Gastroesophageal sphincter (tissue), 4 donors: ENCODE measurements around the gene POLR2L. TPM values are rescaled to one million over a fixed set of nuclear protein-coding genes. Genes with fewer than 3 reads are reported as not detected.
A peak's percentile ranks its signal among the peaks of the same experiment; 100 is the strongest.

Source experiments
- ATAC-seq: fragments of 150-250 bp; one replicate; pipeline ENCODE4 v1.9.1; 2016; ENCODE audit warnings: mild to moderate bottlenecking, moderate library complexity
- H3K27ac ChIP-seq, 4 donors: fragments of 200-600 bp; sonication (generic) in 3 of 4; 1 replicate in 3 of 4; 2 replicates in 1 of 4; pipeline ENCODE4 v1.5.1; 2016 to 2019
- H3K27me3 ChIP-seq: fragments of 200-600 bp; sonication (generic); one replicate; pipeline ENCODE4 v1.5.1; 2019
- H3K36me3 ChIP-seq, 2 donors: fragments of 200-600 bp; sonication (generic); one replicate each; pipeline ENCODE4 v1.5.1; 2019; ENCODE audit warnings: control low read depth in 1 of 2
- H3K4me1 ChIP-seq, 3 donors: fragments of 200-600 bp; sonication (generic); 1 replicate in 2 of 3; 2 replicates in 1 of 3; pipeline ENCODE4 v1.5.1; 2016 to 2019; ENCODE audit warnings: control low read depth in 2 of 3
- H3K4me3 ChIP-seq, 2 donors: fragments of 200-600 bp; sonication (generic); one replicate each; pipeline ENCODE4 v1.5.1; 2019; ENCODE audit warnings: mild to moderate bottlenecking in 1 of 2, moderate library complexity in 1 of 2
- H3K9me3 ChIP-seq, 3 donors: fragments of 200-600 bp; sonication (generic); one replicate each; pipeline ENCODE4 v1.5.1; 2017 to 2019; ENCODE audit warnings: control low read depth in 2 of 3
- EP300 ChIP-seq: sonication (generic); formaldehyde crosslinking; IDR thresholded peaks from one replicate; pipeline ENCODE4 v1.6.1; 2017; ENCODE audit warnings: antibody characterized with exemption, mild to moderate bottlenecking
- POLR2A ChIP-seq, 2 donors: fragments of 450-650 bp; IDR thresholded peaks; one replicate each; pipeline ENCODE4 v1.6.1; 2017; ENCODE audit warnings: antibody characterized with exemption in 2 of 2, mild to moderate bottlenecking in 2 of 2, moderate library complexity in 1 of 2
- POLR2AphosphoS5 ChIP-seq: sonication (generic); formaldehyde crosslinking; IDR thresholded peaks from one replicate; pipeline ENCODE4 v1.6.1; 2017; ENCODE audit warnings: antibody characterized with exemption
- WGBS, 2 donors: methylation state at CpG; one replicate each; pipeline ENCODE4 v1.1.5; 2018; ENCODE audit warnings: low coverage in 1 of 2; 5-methylcytosine and 5-hydroxymethylcytosine counted together
- total RNA-seq, 4 donors: library from RNA; depleted of rRNA; stranded (reverse); fragments of >200 nt; gene quantifications; one replicate each; pipeline ENCODE4 v1.1.0, GENCODE V29; 2016
- TF ChIP-seq, protein P1 (sequence below), 4 experiments: fragments of 200-600 bp in 2 of 4; fragments of 450-650 bp in 2 of 4; sonication (generic) in 1 of 4; IDR thresholded peaks; one replicate each; pipeline ENCODE4 v1.5.1; 2017 to 2019; ENCODE audit warnings: antibody characterized with exemption in 4 of 4, mild to moderate bottlenecking in 2 of 4, moderate library complexity in 2 of 4

Gene POLR2L
- total RNA-seq, 4 donors from 2014 or later: 65.5 to 86.0 (median 71.8) TPM

DNA sequence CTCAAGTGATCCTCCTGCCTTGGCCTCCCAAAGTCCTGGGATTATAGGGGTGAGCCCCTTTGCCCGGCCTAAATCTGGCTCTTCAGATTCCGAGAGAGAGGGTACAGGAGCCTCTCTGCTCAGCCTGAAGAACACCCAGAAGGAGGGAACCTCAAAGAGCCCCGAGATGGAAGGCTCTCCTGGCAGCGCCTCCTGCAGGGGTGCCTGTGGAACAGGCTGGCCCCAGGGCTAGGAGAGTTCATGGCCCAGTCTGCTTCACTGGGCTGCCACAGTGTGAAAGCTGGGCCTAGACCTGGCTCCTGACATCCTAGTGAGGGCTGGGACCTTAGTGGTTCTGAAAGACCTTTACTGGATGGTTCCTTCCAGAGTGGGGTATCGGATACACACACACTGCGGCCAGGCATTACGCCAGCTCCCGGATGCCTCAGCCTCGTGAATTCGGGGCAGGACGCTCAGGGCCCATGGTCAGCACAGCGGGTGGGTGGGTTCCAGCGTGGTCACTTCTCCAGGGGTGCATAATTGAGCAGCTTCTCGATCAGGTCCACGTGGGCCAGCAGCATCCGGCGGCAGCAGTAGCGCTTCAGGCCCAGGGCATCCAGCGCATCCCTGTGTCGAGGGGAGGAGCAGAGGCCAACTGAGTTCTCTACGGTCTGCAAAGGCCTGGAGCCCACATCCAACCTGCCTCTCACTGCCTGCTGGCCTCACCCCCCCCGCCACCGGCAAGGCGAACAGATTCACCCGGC, 2.3 kb downstream of the POLR2L start:
- no peak for ATAC-seq
- no peak for TF ChIP-seq EP300
- no peak for TF ChIP-seq POLR2AphosphoS5
- no peak for TF ChIP-seq POLR2A (IDR thresholded peaks at IDR 0.05)
- TF ChIP-seq, protein P1, sequence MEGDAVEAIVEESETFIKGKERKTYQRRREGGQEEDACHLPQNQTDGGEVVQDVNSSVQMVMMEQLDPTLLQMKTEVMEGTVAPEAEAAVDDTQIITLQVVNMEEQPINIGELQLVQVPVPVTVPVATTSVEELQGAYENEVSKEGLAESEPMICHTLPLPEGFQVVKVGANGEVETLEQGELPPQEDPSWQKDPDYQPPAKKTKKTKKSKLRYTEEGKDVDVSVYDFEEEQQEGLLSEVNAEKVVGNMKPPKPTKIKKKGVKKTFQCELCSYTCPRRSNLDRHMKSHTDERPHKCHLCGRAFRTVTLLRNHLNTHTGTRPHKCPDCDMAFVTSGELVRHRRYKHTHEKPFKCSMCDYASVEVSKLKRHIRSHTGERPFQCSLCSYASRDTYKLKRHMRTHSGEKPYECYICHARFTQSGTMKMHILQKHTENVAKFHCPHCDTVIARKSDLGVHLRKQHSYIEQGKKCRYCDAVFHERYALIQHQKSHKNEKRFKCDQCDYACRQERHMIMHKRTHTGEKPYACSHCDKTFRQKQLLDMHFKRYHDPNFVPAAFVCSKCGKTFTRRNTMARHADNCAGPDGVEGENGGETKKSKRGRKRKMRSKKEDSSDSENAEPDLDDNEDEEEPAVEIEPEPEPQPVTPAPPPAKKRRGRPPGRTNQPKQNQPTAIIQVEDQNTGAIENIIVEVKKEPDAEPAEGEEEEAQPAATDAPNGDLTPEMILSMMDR (IDR thresholded peaks at IDR 0.05): no peak
- no CpG with 5 or more reads among the region's 25 CpGs for WGBS, 2 donors
- Histone ChIP-seq H3K27ac (peak overlapping the region in 2 of 4 donors; percentile 44 to 92), H3K4me1 (peaks cover 6 to 88% (median 13%) of the 10 kb centered on the region in 3 donors), H3K36me3 (peaks cover 0 to 50% of the 10 kb centered on the region in 2 donors), H3K4me3 (peak overlapping the region in 1 of 2 donors; percentile 100), H3K27me3 (no peaks in the 10 kb centered on the region), H3K9me3 (no peaks in the 10 kb centered on the region)

DNA sequence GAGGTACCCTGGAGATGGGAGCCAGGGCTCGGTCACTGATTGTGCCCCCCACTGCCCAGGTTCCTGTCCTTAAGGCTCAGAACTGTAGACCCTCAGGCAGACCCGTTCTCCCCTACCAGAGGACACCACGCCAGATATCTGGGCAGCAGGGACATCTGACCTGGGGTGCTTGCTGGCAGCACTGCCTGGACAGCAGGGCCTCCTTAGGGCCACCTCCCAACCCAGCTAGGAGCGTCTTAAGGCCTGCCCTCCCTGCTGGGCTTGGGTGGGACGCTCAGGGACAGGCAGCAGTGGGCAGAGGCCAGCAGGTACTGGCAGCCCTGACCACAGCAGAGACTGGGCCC, 3.1 kb downstream of the POLR2L start:
- no peak overlapping the region for H3K4me3 ChIP-seq
- no peaks in the 10 kb centered on the region for H3K9me3 ChIP-seq
- TF ChIP-seq EP300: no peak
- TF ChIP-seq POLR2AphosphoS5: no peak
- TF ChIP-seq, protein P1 (IDR thresholded peaks at IDR 0.05): no peak
- no peak for TF ChIP-seq POLR2A (IDR thresholded peaks at IDR 0.05)
- H3K27ac ChIP-seq: peak overlapping the region in 1 of 4 donors; percentile 31
- whole genome bisulfite sequencing, 2 donors: 83 to 100% methylated on average over 1 of the region's 5 CpGs
- no peaks in the 10 kb centered on the region for H3K27me3 ChIP-seq
- H3K4me1 ChIP-seq: peaks cover 6 to 88% (median 17%) of the 10 kb centered on the region in 3 donors
- ATAC-seq: no peak
- peaks cover 0 to 50% of the 10 kb centered on the region in 2 donors for H3K36me3 ChIP-seq

DNA sequence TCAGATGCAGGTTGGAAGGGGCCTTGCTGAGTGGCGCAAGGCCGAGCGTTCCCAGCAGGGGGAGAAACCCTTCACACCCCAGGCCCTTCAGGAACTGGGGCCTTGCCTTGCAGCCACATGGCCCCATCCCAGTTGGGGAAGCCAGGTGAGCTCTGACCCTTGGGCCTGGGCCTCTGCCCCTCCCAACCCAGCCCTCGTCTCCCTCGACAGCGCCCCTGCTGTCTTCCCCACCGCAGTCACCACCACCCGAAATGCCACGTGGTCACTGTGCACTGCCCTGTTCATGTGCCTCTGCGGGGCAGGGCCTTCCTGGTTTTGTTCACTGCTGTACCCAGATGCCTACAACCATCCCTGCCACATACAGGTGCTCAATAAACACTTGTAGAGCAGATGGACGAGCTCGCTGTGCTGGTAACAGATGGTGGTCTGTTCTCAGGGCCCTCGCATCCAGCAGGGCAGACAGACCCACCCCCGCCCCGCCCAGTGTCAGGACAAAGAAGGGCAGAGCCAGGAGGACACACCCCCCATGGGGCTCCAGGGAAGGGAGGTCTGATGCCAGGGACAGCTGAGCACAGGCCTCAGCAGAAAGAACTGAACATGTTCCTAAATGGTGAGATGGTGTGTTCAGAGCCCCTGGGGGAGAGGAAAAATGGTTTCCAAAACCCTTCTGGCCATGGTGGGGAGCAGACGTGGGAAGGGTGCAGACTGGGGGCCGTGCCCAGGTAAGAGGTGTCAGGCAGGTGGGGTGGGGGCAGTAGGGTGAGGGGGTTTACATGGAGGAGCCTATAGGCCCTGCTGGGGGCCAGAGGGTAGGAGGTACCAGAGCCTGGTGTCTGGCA, 3.7 kb downstream of the POLR2L start:
- 0 to 45% methylated on average over 1 to 4 of the region's 17 CpGs for WGBS, 2 donors
- H3K27me3 ChIP-seq: no peaks in the 10 kb centered on the region

DNA sequence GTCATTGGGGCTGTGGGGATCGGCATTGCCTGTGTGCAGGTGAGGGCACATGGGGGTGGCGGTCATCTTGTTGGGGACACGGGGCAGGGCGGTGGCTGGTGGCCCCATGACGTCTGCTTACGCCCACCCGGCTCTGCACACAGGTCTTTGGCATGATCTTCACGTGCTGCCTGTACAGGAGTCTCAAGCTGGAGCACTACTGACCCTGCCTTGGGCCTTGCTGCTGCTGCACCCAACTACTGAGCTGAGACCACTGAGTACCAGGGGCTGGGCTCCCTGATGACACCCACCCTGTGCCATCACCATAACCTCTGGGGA, 4.4 kb downstream of the POLR2L start:
- H3K27ac ChIP-seq: peak overlapping the region in 1 of 4 donors; percentile 19
- H3K9me3 ChIP-seq: no peaks in the 10 kb centered on the region
- H3K36me3 ChIP-seq: peaks cover 0 to 50% of the 10 kb centered on the region in 2 donors
- no peak for ATAC-seq
- no CpG with 5 or more reads among the region's 8 CpGs for WGBS, 2 donors
- TF ChIP-seq EP300 (no peak), POLR2AphosphoS5 (no peak), POLR2A (IDR thresholded peaks at IDR 0.05) (no peak)
- TF ChIP-seq, protein P1 (IDR thresholded peaks at IDR 0.05): no peak
- H3K4me1 ChIP-seq: peaks cover 6 to 86% (median 26%) of the 10 kb centered on the region in 3 donors
- no peak overlapping the region for H3K4me3 ChIP-seq
- H3K27me3 ChIP-seq: no peaks in the 10 kb centered on the region

More for the DNA sequence above, 3.7 kb downstream of the POLR2L start:
- no peak overlapping the region for H3K4me3 ChIP-seq
- peaks cover 6 to 88% (median 23%) of the 10 kb centered on the region in 3 donors for H3K4me1 ChIP-seq
- ATAC-seq: no peak
- peak overlapping the region in 2 of 4 donors; percentile 19 to 31 for H3K27ac ChIP-seq
- H3K9me3 ChIP-seq: no peaks in the 10 kb centered on the region
- H3K36me3 ChIP-seq: peaks cover 0 to 50% of the 10 kb centered on the region in 2 donors
- TF ChIP-seq, protein P1 (IDR thresholded peaks at IDR 0.05): no peak
- TF ChIP-seq POLR2AphosphoS5 (no peak), EP300 (no peak), POLR2A (IDR thresholded peaks at IDR 0.05) (no peak)
